HG03558 (cell line): ENCODE measurements around the gene ST3GAL4.
"Not testable (repeated sequence)": the region's sequence is repeated elsewhere in the genome, so short reads cannot be mapped to it uniquely, and the experiment has no call there.

ENCODE experiments used
- ATAC-seq: cut with Tn5 transposase; IDR thresholded peaks from one replicate; pipeline ENCODE4 v1.9.1; 2021; ENCODE audit warnings: moderate number of reproducible peaks; ENCODE audit not compliant: unreplicated experiment; ENCODE audit errors: extremely low read depth

Gene ST3GAL4

GRCh38 chr11:126383339-126384335 lies 28.2 kb downstream of the ST3GAL4 start:
- no peak for ATAC-seq

GRCh38 chr11:126384449-126385070 lies 29.1 kb downstream of the ST3GAL4 start:
- ATAC-seq, result no peak

GRCh38 chr11:126385991-126386728 lies 30.7 kb downstream of the ST3GAL4 start:
- no peak for ATAC-seq

GRCh38 chr11:126386729-126387071 lies 31.2 kb downstream of the ST3GAL4 start:
- ATAC-seq, result not testable (repeated sequence)

- ATAC-seq, result no peak
Observed at GRCh38 chr11:126387857-126388256, 32.4 kb downstream of the ST3GAL4 start.

- ATAC-seq, result no peak
Observed at GRCh38 chr11:126390272-126390867, 34.9 kb downstream of the ST3GAL4 start.

GRCh38 chr11:126391286-126391954 lies 35.9 kb downstream of the ST3GAL4 start:
- ATAC-seq, result no peak

- peak; percentile 60 for ATAC-seq
Observed at GRCh38 chr11:126391970-126392632, 36.6 kb downstream of the ST3GAL4 start.

- no peak for ATAC-seq
Observed at GRCh38 chr11:126392633-126393013, 37.1 kb downstream of the ST3GAL4 start.

- ATAC-seq, result no peak
Observed at GRCh38 chr11:126393143-126393542, 37.7 kb downstream of the ST3GAL4 start.

- no peak for ATAC-seq
Observed at GRCh38 chr11:126394036-126394435, 38.5 kb downstream of the ST3GAL4 start.

- not testable (repeated sequence) for ATAC-seq
Observed at GRCh38 chr11:126394634-126395072, 39.2 kb downstream of the ST3GAL4 start.

- ATAC-seq, result not testable (repeated sequence)
Observed at GRCh38 chr11:126395784-126396183, 40.3 kb downstream of the ST3GAL4 start.

GRCh38 chr11:126396266-126396665 lies 40.8 kb downstream of the ST3GAL4 start:
- ATAC-seq, result not testable (repeated sequence)

- no peak for ATAC-seq
Observed at GRCh38 chr11:126396965-126397364, 41.5 kb downstream of the ST3GAL4 start.

- no peak for ATAC-seq
Observed at GRCh38 chr11:126398296-126398695, 42.8 kb downstream of the ST3GAL4 start.

GRCh38 chr11:126398721-126399120 lies 43.2 kb downstream of the ST3GAL4 start:
- ATAC-seq, result no peak

- no peak for ATAC-seq
Observed at GRCh38 chr11:126400019-126400418, 44.5 kb downstream of the ST3GAL4 start.

GRCh38 chr11:126400479-126400878 lies 45.0 kb downstream of the ST3GAL4 start:
- no peak for ATAC-seq
